Trophoblast cell (in vitro differentiated cells and primary cell): ENCODE results near the gene STARD10.

Experiments used
- DNase-seq, 2 donors: peaks; one replicate each; pipeline ENCODE4 v3.0.0-alpha.2; 2016
- H2AFZ ChIP-seq: 2 replicates; pipeline ENCODE4 v1.6.1; 2013; ENCODE audit warnings: low read length, moderate library complexity, mild to moderate bottlenecking; ENCODE audit not compliant: insufficient read depth, poor library complexity
- H2AK5ac ChIP-seq: 2 replicates; pipeline ENCODE4 v1.6.1; 2013; ENCODE audit warnings: mild to moderate bottlenecking, low read length
- H2BK120ac ChIP-seq: 2 replicates; pipeline ENCODE4 v1.6.1; 2013; ENCODE audit warnings: low read length, mild to moderate bottlenecking, moderate library complexity; ENCODE audit not compliant: insufficient read depth, poor library complexity
- H2BK12ac ChIP-seq: 2 replicates; pipeline ENCODE4 v1.6.1; 2013; ENCODE audit warnings: mild to moderate bottlenecking, low read length, moderate library complexity
- H2BK5ac ChIP-seq: 2 replicates; pipeline ENCODE4 v1.6.1; 2013; ENCODE audit warnings: low read length, low read depth, moderate library complexity, mild to moderate bottlenecking; ENCODE audit not compliant: poor library complexity
- H3K14ac ChIP-seq: 2 replicates; pipeline ENCODE4 v1.6.1; 2013; ENCODE audit warnings: mild to moderate bottlenecking, low read length
- H3K18ac ChIP-seq: 2 replicates; pipeline ENCODE4 v1.6.1; 2013; ENCODE audit warnings: mild to moderate bottlenecking, low read length
- H3K23ac ChIP-seq: 2 replicates; pipeline ENCODE4 v1.6.1; 2013; ENCODE audit warnings: low read length
- H3K27ac ChIP-seq: 2 replicates; pipeline ENCODE4 v1.5.1; 2013; ENCODE audit warnings: low read depth, mild to moderate bottlenecking, inconsistent platforms, low read length, moderate library complexity
- H3K27me3 ChIP-seq: 2 replicates; pipeline ENCODE4 v1.6.1; 2013; ENCODE audit warnings: inconsistent platforms, mild to moderate bottlenecking, low read length, moderate library complexity; ENCODE audit not compliant: insufficient read depth
- H3K36me3 ChIP-seq, 2 experiments: 1 replicate in 1 of 2; 2 replicates in 1 of 2; pipeline ENCODE4 v1.6.1; 2013; ENCODE audit warnings: low read length in 2 of 2, mild to moderate bottlenecking in 2 of 2, moderate library complexity in 1 of 2; ENCODE audit not compliant: insufficient read depth in 2 of 2, control insufficient read depth in 1 of 2
- H3K4ac ChIP-seq: 2 replicates; pipeline ENCODE4 v1.6.1; 2013; ENCODE audit warnings: low read depth, mild to moderate bottlenecking, low read length, moderate library complexity
- H3K4me1 ChIP-seq, 2 experiments: 1 replicate in 1 of 2; 2 replicates in 1 of 2; pipeline ENCODE4 v1.6.1; 2013; ENCODE audit warnings: low read length in 2 of 2, mild to moderate bottlenecking in 2 of 2, moderate library complexity in 1 of 2; ENCODE audit not compliant: insufficient read depth in 2 of 2, control insufficient read depth in 1 of 2
- H3K4me2 ChIP-seq: 2 replicates; pipeline ENCODE4 v1.6.1; 2013; ENCODE audit warnings: inconsistent platforms, mild to moderate bottlenecking, low read length, moderate library complexity
- H3K4me3 ChIP-seq: 2 replicates; pipeline ENCODE4 v1.5.1; 2013; ENCODE audit warnings: mild to moderate bottlenecking, low read depth, low read length, inconsistent platforms
- H3K79me1 ChIP-seq: one replicate; pipeline ENCODE4 v1.6.1; 2013; ENCODE audit warnings: low read length
- H3K79me2 ChIP-seq: 2 replicates; pipeline ENCODE4 v1.6.1; 2013; ENCODE audit warnings: low read length, mild to moderate bottlenecking; ENCODE audit not compliant: control insufficient read depth, insufficient read depth, poor library complexity
- H3K9ac ChIP-seq: 2 replicates; pipeline ENCODE4 v1.6.1; 2013; ENCODE audit warnings: mild to moderate bottlenecking, low read length
- H3K9me3 ChIP-seq: 2 replicates; pipeline ENCODE4 v1.6.1; 2013; ENCODE audit warnings: low read depth, mild to moderate bottlenecking, control low read depth, inconsistent platforms, low read length; ENCODE audit not compliant: insufficient read depth
- H4K12ac ChIP-seq: 2 replicates; pipeline ENCODE4 v1.6.1; 2013; ENCODE audit warnings: low read depth, mild to moderate bottlenecking, low read length, moderate library complexity
- H4K8ac ChIP-seq: 2 replicates; pipeline ENCODE4 v1.6.1; 2013; ENCODE audit warnings: low read depth, mild to moderate bottlenecking, low read length, moderate library complexity
- H4K91ac ChIP-seq: one replicate; pipeline ENCODE4 v1.6.1; 2013; ENCODE audit warnings: low read depth, mild to moderate bottlenecking, low read length, moderate library complexity
- whole genome bisulfite sequencing: extraction: QIAGEN DNeasy Blood & Tissue Kit; methylation state at CpG from one replicate; pipeline ENCODE4 v1.1.7; 2013; ENCODE audit warnings: missing lambda C conversion rate; ENCODE audit not compliant: insufficient read length, insufficient coverage; ENCODE audit errors: extremely low coverage; 5-methylcytosine and 5-hydroxymethylcytosine counted together

STARD10 gene

GRCh38 chr11:72741429-72741833, 52.4 kb downstream of the STARD10 start:
- Histone ChIP-seq H3K23ac (no peak overlapping the region), H3K9ac (no peak overlapping the region), H2BK120ac (peak overlapping the region; percentile 78), H4K91ac (peak overlapping the region; percentile 84), H4K12ac (no peak overlapping the region), H3K4me3 (no peak overlapping the region), H3K9me3 (no peaks in the 10 kb centered on the region), H3K4me1 (peaks cover 35 to 39% of the 10 kb centered on the region in 2 experiments), H3K27me3 (no peaks in the 10 kb centered on the region), H3K79me2 (peaks cover 2% of the 10 kb centered on the region), H3K79me1 (peaks cover 19% of the 10 kb centered on the region), H3K4ac (peak overlapping the region; percentile 22), H2BK5ac (peak overlapping the region; percentile 8), H3K36me3 (no peaks in the 10 kb centered on the region), H3K4me2 (peak overlapping the region; percentile 17), H2AFZ (no peak overlapping the region), H4K8ac (peak overlapping the region; percentile 76), H3K27ac (peak overlapping the region; percentile 45), H3K18ac (peak overlapping the region; percentile 75), H3K14ac (peak overlapping the region; percentile 75), H2BK12ac (peak overlapping the region; percentile 64), H2AK5ac (peak overlapping the region; percentile 25)
- WGBS: no CpG with 5 or more reads among the region's 8 CpGs
- peak; percentile 30 to 34 for DNase-seq

GRCh38 chr11:72740562-72741428, 53.1 kb downstream of the STARD10 start:
- H3K79me2 ChIP-seq: peaks cover 2% of the 10 kb centered on the region
- no peak for DNase-seq
- H2AK5ac ChIP-seq: peak overlapping the region; percentile 6
- peak overlapping the region; percentile 7 for H3K4ac ChIP-seq
- no peak overlapping the region for H3K4me2 ChIP-seq
- H3K4me3 ChIP-seq: no peak overlapping the region
- H3K23ac ChIP-seq: no peak overlapping the region
- no peaks in the 10 kb centered on the region for H3K27me3 ChIP-seq
- peak overlapping the region; percentile 3 for H4K12ac ChIP-seq
- H3K4me1 ChIP-seq: peaks cover 38 to 43% of the 10 kb centered on the region in 2 experiments
- no peaks in the 10 kb centered on the region for H3K9me3 ChIP-seq
- no peak overlapping the region for H3K9ac ChIP-seq
- no CpG with 5 or more reads among the region's 10 CpGs for WGBS
- no peak overlapping the region for H4K8ac ChIP-seq
- no peak overlapping the region for H2AFZ ChIP-seq
- peak overlapping the region; percentile 69 for H4K91ac ChIP-seq
- H2BK120ac ChIP-seq: peak overlapping the region; percentile 26
- peak overlapping the region; percentile 52 for H2BK12ac ChIP-seq
- peak overlapping the region; percentile 45 for H3K27ac ChIP-seq
- peaks cover 19% of the 10 kb centered on the region for H3K79me1 ChIP-seq
- peak overlapping the region; percentile 16 for H3K14ac ChIP-seq
- H3K36me3 ChIP-seq: no peaks in the 10 kb centered on the region
- H3K18ac ChIP-seq: peak overlapping the region; percentile 35
- peak overlapping the region; percentile 18 for H2BK5ac ChIP-seq

- no peaks in the 10 kb centered on the region for H3K36me3 ChIP-seq
- H2BK120ac ChIP-seq: no peak overlapping the region
- H2AFZ ChIP-seq: no peak overlapping the region
- H2BK5ac ChIP-seq: no peak overlapping the region
- H3K4ac ChIP-seq: no peak overlapping the region
- H2AK5ac ChIP-seq: no peak overlapping the region
- H3K4me2 ChIP-seq: no peak overlapping the region
- H4K91ac ChIP-seq: peak overlapping the region; percentile 1
- H3K23ac ChIP-seq: no peak overlapping the region
- no peak overlapping the region for H3K4me3 ChIP-seq
- WGBS: no CpG with 5 or more reads among the region's 2 CpGs
- no peak overlapping the region for H3K18ac ChIP-seq
- no peak overlapping the region for H4K12ac ChIP-seq
- DNase-seq: no peak
- no peaks in the 10 kb centered on the region for H3K27me3 ChIP-seq
- no peak overlapping the region for H3K27ac ChIP-seq
- H4K8ac ChIP-seq: no peak overlapping the region
- H3K79me1 ChIP-seq: peaks cover 19% of the 10 kb centered on the region
- H3K4me1 ChIP-seq: peaks cover 38 to 43% of the 10 kb centered on the region in 2 experiments
- peaks cover 2% of the 10 kb centered on the region for H3K79me2 ChIP-seq
- H3K14ac ChIP-seq: no peak overlapping the region
- no peak overlapping the region for H3K9ac ChIP-seq
- H2BK12ac ChIP-seq: no peak overlapping the region
- H3K9me3 ChIP-seq: no peaks in the 10 kb centered on the region
Observed at GRCh38 chr11:72740060-72740424, 53.8 kb downstream of the STARD10 start.

GRCh38 chr11:72739240-72740059, 54.4 kb downstream of the STARD10 start:
- DNase-seq: no peak
- Histone ChIP-seq H3K79me1 (peaks cover 19% of the 10 kb centered on the region), H2BK12ac (peak overlapping the region; percentile 20), H3K4me2 (no peak overlapping the region), H2BK5ac (no peak overlapping the region), H3K14ac (no peak overlapping the region), H3K27ac (no peak overlapping the region), H3K23ac (no peak overlapping the region), H4K91ac (peak overlapping the region; percentile 1), H3K4me1 (peaks cover 36 to 39% of the 10 kb centered on the region in 2 experiments), H3K9me3 (no peaks in the 10 kb centered on the region), H4K12ac (no peak overlapping the region), H3K27me3 (no peaks in the 10 kb centered on the region), H3K4ac (no peak overlapping the region), H3K18ac (no peak overlapping the region), H3K36me3 (no peaks in the 10 kb centered on the region), H3K79me2 (peaks cover 2% of the 10 kb centered on the region), H2BK120ac (no peak overlapping the region), H2AFZ (no peak overlapping the region), H4K8ac (no peak overlapping the region), H3K4me3 (no peak overlapping the region), H2AK5ac (no peak overlapping the region), H3K9ac (no peak overlapping the region)
- WGBS: no CpG with 5 or more reads among the region's 10 CpGs
